ENCODE results near the gene DYNLRB2.

Gene DYNLRB2

DNA sequence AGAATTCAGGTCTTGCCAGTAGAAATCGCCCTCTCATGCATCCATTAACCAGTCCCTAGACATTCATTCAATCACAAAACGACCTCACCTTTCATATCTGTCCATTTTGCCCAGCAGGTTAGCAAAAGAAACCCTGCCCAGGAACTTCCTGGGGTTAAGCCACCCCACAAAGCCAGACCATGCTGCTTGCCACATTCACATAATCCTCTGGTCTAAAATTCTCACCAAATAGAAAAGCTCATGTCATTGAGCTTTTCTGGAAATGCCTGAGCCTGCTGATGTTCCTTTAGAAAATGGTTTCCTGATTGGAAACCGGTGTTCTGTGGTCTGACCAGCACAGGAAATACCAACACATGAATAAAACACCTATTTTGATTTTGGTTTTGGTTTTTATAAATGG is 21.6 kb upstream of the DYNLRB2 start:
- Histone ChIP-seq H3K9ac (ENCODE audit: low read depth, low read length) (no peak overlapping the region), H3K9me3 (ENCODE audit: control insufficient read depth, insufficient read depth, low read length) (no peaks in the 10 kb centered on the region), H3K4me3 (ENCODE audit: low read depth, low read length) (no peak overlapping the region)

DNA sequence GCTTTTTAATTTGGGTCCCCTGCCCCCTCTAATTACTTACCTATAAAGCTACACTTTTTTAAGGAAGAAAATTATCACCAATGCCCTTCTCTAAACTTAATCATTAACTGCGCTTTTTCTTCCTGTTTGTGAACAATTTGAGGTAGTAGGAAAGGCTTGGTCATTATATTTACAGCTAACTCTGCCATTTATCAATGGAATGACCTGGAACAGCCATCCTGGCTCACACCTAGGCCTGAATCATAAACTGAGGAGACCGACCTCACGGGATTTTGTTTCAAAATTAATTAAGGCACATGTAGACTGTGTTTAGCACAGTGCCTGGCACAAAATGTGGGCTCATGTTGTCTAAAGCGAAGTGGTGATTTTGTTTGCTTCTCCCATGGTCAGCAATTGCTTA is 15.4 kb upstream of the DYNLRB2 start:
- H3K36me3 ChIP-seq (ENCODE audit: control insufficient read depth, insufficient read depth, low read length) = no peaks in the 10 kb centered on the region
- no peaks in the 10 kb centered on the region for H3K4me1 ChIP-seq (ENCODE audit: control insufficient read depth, insufficient read depth, low read length)
- no peak overlapping the region for H3K9ac ChIP-seq (ENCODE audit: low read depth, low read length)
- H3K4me3 ChIP-seq (ENCODE audit: low read depth, low read length) = no peak overlapping the region
- no peaks in the 10 kb centered on the region for H3K9me3 ChIP-seq (ENCODE audit: control insufficient read depth, insufficient read depth, low read length)
- no peaks in the 10 kb centered on the region for H3K27me3 ChIP-seq (ENCODE audit: control insufficient read depth, insufficient read depth, low read length)

More for the DNA sequence above, 21.6 kb upstream of the DYNLRB2 start:
- H3K4me1 ChIP-seq (ENCODE audit: control insufficient read depth, insufficient read depth, low read length) = no peaks in the 10 kb centered on the region
- no peaks in the 10 kb centered on the region for H3K36me3 ChIP-seq (ENCODE audit: control insufficient read depth, insufficient read depth, low read length)
- no peaks in the 10 kb centered on the region for H3K27me3 ChIP-seq (ENCODE audit: control insufficient read depth, insufficient read depth, low read length)

DNA sequence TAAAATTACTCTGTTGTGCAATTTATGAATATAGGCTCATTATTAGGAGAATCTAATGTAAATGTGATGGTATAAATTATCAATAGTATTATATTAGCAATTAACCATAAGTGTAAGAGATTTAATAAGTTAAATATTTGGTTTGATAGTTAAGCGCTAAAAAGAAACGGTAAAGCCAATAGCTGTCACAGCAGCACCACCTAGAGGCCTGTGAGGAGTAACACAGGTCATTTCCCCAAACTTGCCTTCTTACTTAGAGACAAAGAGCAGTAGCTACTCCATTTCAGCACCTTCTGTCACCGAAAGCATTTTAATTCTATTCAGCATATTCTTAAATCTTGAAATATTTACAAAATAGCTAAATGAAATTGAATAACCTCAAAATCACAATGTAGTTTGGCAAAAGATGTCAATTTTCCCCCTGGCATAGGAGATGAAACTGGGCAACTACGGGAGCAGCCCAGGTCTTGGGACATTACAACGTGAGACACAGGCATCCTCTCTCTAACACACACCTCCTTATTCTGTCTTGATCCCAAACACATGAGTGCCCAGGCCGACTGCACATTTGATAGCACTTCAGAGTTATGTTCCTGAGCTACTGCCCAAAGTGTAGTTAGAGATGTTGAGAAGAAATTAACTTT is 14.3 kb upstream of the DYNLRB2 start:
- H3K9ac ChIP-seq (ENCODE audit: low read depth, low read length) = no peak overlapping the region

DNA sequence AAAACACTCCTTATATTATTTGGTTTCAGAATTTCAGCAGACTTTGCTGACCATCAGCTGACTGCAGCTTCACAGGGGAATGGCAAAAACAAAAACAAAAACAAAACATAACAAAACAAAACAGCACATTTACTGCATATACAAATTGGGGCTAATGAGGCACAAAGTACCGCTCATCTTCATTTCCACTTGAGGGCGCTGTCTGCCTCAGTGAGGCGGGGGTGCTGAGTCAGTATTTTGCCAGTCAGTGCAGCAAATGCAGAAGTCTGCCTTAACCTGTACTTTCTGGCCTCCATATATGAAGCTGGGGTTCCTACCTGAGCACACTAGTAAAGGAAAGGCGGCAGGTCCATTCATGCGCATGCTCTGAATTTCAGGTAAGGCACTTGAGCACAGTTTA is 13.5 kb upstream of the DYNLRB2 start:
- Histone ChIP-seq H3K9ac (ENCODE audit: low read depth, low read length) (no peak overlapping the region), H3K4me1 (ENCODE audit: control insufficient read depth, insufficient read depth, low read length) (no peaks in the 10 kb centered on the region), H3K9me3 (ENCODE audit: control insufficient read depth, insufficient read depth, low read length) (no peaks in the 10 kb centered on the region), H3K27me3 (ENCODE audit: control insufficient read depth, insufficient read depth, low read length) (no peaks in the 10 kb centered on the region), H3K36me3 (ENCODE audit: control insufficient read depth, insufficient read depth, low read length) (no peaks in the 10 kb centered on the region), H3K4me3 (ENCODE audit: low read depth, low read length) (no peak overlapping the region)

More for the DNA sequence above, 14.3 kb upstream of the DYNLRB2 start:
- Histone ChIP-seq H3K36me3 (ENCODE audit: control insufficient read depth, insufficient read depth, low read length) (no peaks in the 10 kb centered on the region), H3K27me3 (ENCODE audit: control insufficient read depth, insufficient read depth, low read length) (no peaks in the 10 kb centered on the region), H3K4me3 (ENCODE audit: low read depth, low read length) (no peak overlapping the region), H3K4me1 (ENCODE audit: control insufficient read depth, insufficient read depth, low read length) (no peaks in the 10 kb centered on the region), H3K9me3 (ENCODE audit: control insufficient read depth, insufficient read depth, low read length) (no peaks in the 10 kb centered on the region)

DNA sequence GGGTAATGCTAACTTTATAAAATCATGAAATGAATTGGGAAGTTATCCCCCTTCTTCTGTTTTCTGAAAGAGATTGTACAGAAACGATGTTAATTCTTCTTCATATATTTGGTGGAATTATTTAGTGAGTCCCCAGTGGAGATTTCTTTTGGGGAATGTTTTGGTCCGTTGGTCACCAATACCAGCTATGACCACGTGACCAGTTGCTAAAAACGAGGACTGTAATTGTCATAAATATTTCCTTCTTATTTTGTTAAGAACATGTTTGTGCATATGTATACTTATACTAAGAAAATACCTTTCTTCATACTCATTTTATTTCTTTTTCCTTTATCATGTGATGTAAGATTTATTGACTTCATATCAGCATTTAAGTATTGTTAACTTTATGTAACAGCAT is 10.3 kb upstream of the DYNLRB2 start:
- H3K4me3 ChIP-seq (ENCODE audit: low read depth, low read length) = no peak overlapping the region
- no peaks in the 10 kb centered on the region for H3K9me3 ChIP-seq (ENCODE audit: control insufficient read depth, insufficient read depth, low read length)
- no peaks in the 10 kb centered on the region for H3K36me3 ChIP-seq (ENCODE audit: control insufficient read depth, insufficient read depth, low read length)
- H3K27me3 ChIP-seq (ENCODE audit: control insufficient read depth, insufficient read depth, low read length) = peaks cover 8% of the 10 kb centered on the region
- no peak overlapping the region for H3K9ac ChIP-seq (ENCODE audit: low read depth, low read length)
- H3K4me1 ChIP-seq (ENCODE audit: control insufficient read depth, insufficient read depth, low read length) = no peaks in the 10 kb centered on the region

DNA sequence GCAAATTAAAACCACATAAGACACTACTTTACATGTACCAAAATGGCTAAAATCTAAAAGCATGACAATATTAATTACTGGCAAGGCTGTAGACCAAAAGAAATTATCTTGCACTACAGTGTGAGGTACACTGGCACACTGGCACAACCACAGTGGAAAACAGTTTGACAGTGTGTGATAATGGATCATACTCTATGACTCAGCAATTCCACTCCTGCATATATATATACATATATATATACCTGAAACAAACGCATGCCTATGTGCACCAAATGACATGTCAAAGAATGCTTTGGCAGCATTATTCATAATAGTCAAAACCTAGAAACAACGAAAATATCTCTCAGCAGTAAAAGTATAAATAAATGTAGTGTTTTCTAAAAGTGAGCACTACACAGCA is 4.6 kb upstream of the DYNLRB2 start:
- Histone ChIP-seq H3K36me3 (ENCODE audit: control insufficient read depth, insufficient read depth, low read length) (no peaks in the 10 kb centered on the region), H3K9me3 (ENCODE audit: control insufficient read depth, insufficient read depth, low read length) (no peaks in the 10 kb centered on the region), H3K9ac (ENCODE audit: low read depth, low read length) (no peak overlapping the region), H3K27me3 (ENCODE audit: control insufficient read depth, insufficient read depth, low read length) (peaks cover 39% of the 10 kb centered on the region), H3K4me1 (ENCODE audit: control insufficient read depth, insufficient read depth, low read length) (no peaks in the 10 kb centered on the region), H3K4me3 (ENCODE audit: low read depth, low read length) (no peak overlapping the region)

DNA sequence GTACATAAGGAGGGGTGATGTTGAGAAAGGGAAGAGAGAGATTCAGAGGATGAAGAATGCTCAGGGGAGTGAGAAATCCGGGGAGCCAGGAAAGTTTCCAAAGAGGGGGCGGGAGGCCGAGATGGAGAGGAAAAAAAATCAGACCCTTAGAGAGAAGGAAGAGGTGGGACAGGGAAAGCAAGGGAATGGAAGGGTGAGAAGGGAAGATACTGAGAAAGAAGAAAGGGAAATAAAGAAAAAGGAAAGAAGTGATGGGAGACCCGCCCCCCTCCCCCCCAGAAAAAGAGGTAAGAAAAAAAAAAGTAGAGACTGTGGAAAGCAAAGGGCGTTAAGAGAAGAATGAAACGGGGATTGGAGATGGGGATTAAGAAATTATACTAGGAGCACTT is 507 bp downstream of the DYNLRB2 start:
- Histone ChIP-seq H3K36me3 (ENCODE audit: control insufficient read depth, insufficient read depth, low read length) (no peaks in the 10 kb centered on the region), H3K4me1 (ENCODE audit: control insufficient read depth, insufficient read depth, low read length) (no peaks in the 10 kb centered on the region), H3K9me3 (ENCODE audit: control insufficient read depth, insufficient read depth, low read length) (no peaks in the 10 kb centered on the region), H3K4me3 (ENCODE audit: low read depth, low read length) (peak overlapping the region; percentile 75), H3K9ac (ENCODE audit: low read depth, low read length) (no peak overlapping the region), H3K27me3 (ENCODE audit: control insufficient read depth, insufficient read depth, low read length) (peaks cover 29% of the 10 kb centered on the region)

DNA sequence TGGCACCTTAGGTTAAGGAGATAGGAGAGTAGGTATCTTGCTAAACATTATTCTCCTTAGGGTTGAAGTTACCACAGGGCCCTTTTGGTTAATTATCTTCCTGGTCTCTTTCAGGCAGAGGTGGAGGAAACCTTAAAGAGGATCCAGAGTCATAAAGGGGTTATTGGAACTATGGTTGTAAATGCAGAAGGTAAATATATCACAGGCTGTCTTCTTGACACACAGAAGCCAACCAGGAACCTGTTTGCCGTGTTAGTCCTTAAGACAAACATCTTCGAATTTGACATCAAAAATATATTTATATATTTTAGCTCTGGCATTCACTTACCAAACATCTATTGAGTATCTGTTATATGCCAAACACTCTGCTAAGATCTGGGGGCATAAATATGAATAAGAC is 2.4 kb downstream of the DYNLRB2 start:
- H3K4me1 ChIP-seq (ENCODE audit: control insufficient read depth, insufficient read depth, low read length) = no peaks in the 10 kb centered on the region
- H3K9ac ChIP-seq (ENCODE audit: low read depth, low read length) = no peak overlapping the region
- no peak overlapping the region for H3K4me3 ChIP-seq (ENCODE audit: low read depth, low read length)
- H3K9me3 ChIP-seq (ENCODE audit: control insufficient read depth, insufficient read depth, low read length) = no peaks in the 10 kb centered on the region
- H3K27me3 ChIP-seq (ENCODE audit: control insufficient read depth, insufficient read depth, low read length) = peaks cover 17% of the 10 kb centered on the region
- no peaks in the 10 kb centered on the region for H3K36me3 ChIP-seq (ENCODE audit: control insufficient read depth, insufficient read depth, low read length)

DNA sequence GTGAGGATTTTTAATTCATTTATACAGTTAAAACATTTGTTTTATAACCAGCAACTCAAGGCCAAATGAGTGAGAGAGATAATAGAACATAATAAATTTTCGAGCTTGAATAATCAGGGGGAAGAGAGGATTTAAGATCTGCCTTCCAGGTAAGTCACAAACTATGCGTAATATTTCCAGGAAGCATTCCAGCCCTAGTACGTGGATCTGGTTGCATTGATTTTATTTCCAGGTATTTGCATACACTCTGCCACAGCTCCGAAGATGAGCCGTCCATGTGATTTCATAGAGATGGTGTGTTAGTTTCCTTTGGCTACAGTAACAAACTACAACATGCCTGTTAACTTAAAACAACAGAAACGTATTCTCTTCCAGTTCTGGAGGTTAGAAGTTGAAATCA is 3.5 kb downstream of the DYNLRB2 start:
- Histone ChIP-seq H3K4me1 (ENCODE audit: control insufficient read depth, insufficient read depth, low read length) (no peaks in the 10 kb centered on the region), H3K9ac (ENCODE audit: low read depth, low read length) (no peak overlapping the region), H3K9me3 (ENCODE audit: control insufficient read depth, insufficient read depth, low read length) (no peaks in the 10 kb centered on the region), H3K4me3 (ENCODE audit: low read depth, low read length) (no peak overlapping the region), H3K36me3 (ENCODE audit: control insufficient read depth, insufficient read depth, low read length) (no peaks in the 10 kb centered on the region), H3K27me3 (ENCODE audit: control insufficient read depth, insufficient read depth, low read length) (peaks cover 6% of the 10 kb centered on the region)

DNA sequence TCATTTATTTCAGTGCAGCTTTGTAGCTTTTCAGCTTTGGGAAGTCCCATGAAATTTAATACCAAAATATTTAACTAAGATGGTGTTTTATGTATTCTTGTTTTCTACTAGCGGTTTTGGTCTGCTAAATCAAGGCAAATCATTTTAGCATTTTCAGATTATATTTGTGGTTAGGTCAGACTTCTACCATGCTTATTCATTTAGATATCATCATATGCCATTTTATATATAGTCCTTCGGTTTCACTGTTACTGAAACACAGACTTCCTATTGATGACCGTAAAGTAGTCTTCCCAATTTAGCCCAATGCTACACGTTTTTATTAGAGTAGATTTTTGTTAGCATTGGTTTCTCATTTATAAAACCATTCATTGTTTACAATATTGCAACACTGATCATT is 5.5 kb downstream of the DYNLRB2 start:
- no peak overlapping the region for H3K4me3 ChIP-seq (ENCODE audit: low read depth, low read length)
- no peak overlapping the region for H3K9ac ChIP-seq (ENCODE audit: low read depth, low read length)
- no peaks in the 10 kb centered on the region for H3K27me3 ChIP-seq (ENCODE audit: control insufficient read depth, insufficient read depth, low read length)
- no peaks in the 10 kb centered on the region for H3K9me3 ChIP-seq (ENCODE audit: control insufficient read depth, insufficient read depth, low read length)
- no peaks in the 10 kb centered on the region for H3K4me1 ChIP-seq (ENCODE audit: control insufficient read depth, insufficient read depth, low read length)
- H3K36me3 ChIP-seq (ENCODE audit: control insufficient read depth, insufficient read depth, low read length) = no peaks in the 10 kb centered on the region

DNA sequence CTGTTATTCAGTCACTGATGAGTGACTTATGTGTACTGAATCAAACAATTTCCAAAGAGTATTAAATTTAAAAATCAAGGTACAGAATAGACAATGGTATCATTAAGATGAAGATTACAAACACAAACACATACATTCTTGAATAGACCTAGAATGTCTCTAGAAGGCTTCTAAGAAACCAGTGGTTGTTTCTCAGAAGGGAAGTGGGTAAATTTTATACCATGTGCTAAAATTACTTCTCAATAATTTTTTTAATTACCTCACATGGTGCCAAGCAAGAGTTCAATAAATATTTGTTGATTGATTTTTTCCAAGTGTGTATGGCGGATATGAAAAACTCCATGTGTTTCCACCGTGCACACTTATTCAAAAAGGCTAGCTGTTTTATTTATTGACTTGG is 6.4 kb downstream of the DYNLRB2 start:
- H3K4me1 ChIP-seq (ENCODE audit: control insufficient read depth, insufficient read depth, low read length) = no peaks in the 10 kb centered on the region
- H3K9ac ChIP-seq (ENCODE audit: low read depth, low read length) = no peak overlapping the region
- H3K9me3 ChIP-seq (ENCODE audit: control insufficient read depth, insufficient read depth, low read length) = no peaks in the 10 kb centered on the region
- H3K36me3 ChIP-seq (ENCODE audit: control insufficient read depth, insufficient read depth, low read length) = no peaks in the 10 kb centered on the region
- no peaks in the 10 kb centered on the region for H3K27me3 ChIP-seq (ENCODE audit: control insufficient read depth, insufficient read depth, low read length)
- H3K4me3 ChIP-seq (ENCODE audit: low read depth, low read length) = no peak overlapping the region

DNA sequence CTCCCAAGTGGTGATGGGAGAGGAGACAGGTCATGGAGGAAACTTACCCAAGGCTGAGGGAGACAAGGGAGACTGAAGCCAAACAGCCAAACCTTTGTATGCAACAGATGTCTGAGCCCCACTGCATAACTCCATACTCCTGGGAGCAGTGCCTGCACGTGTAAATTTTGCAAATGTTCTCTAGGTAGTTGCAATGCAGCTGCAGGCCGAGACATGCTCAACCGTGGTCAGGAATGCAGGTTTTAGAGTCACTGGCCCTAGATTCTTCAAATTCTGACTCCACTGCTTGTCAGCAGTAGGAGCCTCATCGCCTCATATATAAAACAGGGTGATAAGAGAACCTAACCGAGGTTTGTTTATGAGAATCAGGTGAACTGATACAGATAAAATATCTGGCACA is 11.5 kb downstream of the DYNLRB2 start:
- Histone ChIP-seq H3K9ac (ENCODE audit: low read depth, low read length) (no peak overlapping the region), H3K9me3 (ENCODE audit: control insufficient read depth, insufficient read depth, low read length) (no peaks in the 10 kb centered on the region), H3K27me3 (ENCODE audit: control insufficient read depth, insufficient read depth, low read length) (no peaks in the 10 kb centered on the region), H3K4me3 (ENCODE audit: low read depth, low read length) (no peak overlapping the region), H3K36me3 (ENCODE audit: control insufficient read depth, insufficient read depth, low read length) (no peaks in the 10 kb centered on the region), H3K4me1 (ENCODE audit: control insufficient read depth, insufficient read depth, low read length) (no peaks in the 10 kb centered on the region)

Measured in iPS-15b (cell line).